Caco-2 (cell line): ENCODE results near the gene RABL6. TPM values are rescaled to one million over a fixed set of nuclear protein-coding genes. Genes with fewer than 3 reads are reported as not detected.

Experiments
- BruUV-seq: library from RNA; stranded (reverse); fragments of 400-500 nt; replicated peaks from 2 replicates; lab custom pipeline; 2021; lab: Mats Ljungman, UMichigan
- CTCF ChIA-PET: fragments of 300-600 bp; sonication (Branson Sonifier 250); formaldehyde crosslinking; loops from one replicate; lab custom pipeline; 2022; ENCODE audit warnings: antibody characterized with exemption; lab: Charles Lee
- POLR2A ChIA-PET: fragments of 300-600 bp; sonication (Branson Sonifier 250); formaldehyde crosslinking; loops from one replicate; lab custom pipeline; 2022; ENCODE audit warnings: antibody characterized with exemption; lab: Charles Lee
- DNase-seq, 2 experiments: peaks; one replicate each; pipeline versions ENCODE4 v3.0.0 to v3.0.0-alpha.2; 2020 to 2022
- H3K27me3 ChIP-seq: replicated peaks from 2 replicates; pipeline ENCODE4 v1.6.0; 2011; ENCODE audit warnings: low read length; ENCODE audit not compliant: control insufficient read depth, insufficient read depth
- H3K36me3 ChIP-seq: 2 replicates; pipeline ENCODE4 v1.5.1; 2011; ENCODE audit warnings: low read length; ENCODE audit not compliant: control insufficient read depth, insufficient read depth
- H3K4me1 ChIP-seq: fragments of 250-450 bp; sonication (Bioruptor Pico); 2 replicates; pipeline ENCODE4 v1.5.1; 2020; ENCODE audit warnings: mild to moderate bottlenecking
- H3K4me3 ChIP-seq: 2 replicates; pipeline ENCODE4 v1.5.1; 2011; ENCODE audit warnings: low read depth, mild to moderate bottlenecking, control low read depth, low read length
- H3K9me3 ChIP-seq: fragments of 250-450 bp; sonication (Bioruptor Pico); 2 replicates; pipeline ENCODE4 v1.5.1; 2020; ENCODE audit warnings: mild to moderate bottlenecking, moderate library complexity
- H3K27ac Mint-ChIP-seq: one replicate; pipeline ENCODE4 v1.8.0; 2022; ENCODE audit warnings: mixed read lengths; ENCODE audit not compliant: unreplicated experiment
- H3K27me3 Mint-ChIP-seq: one replicate; pipeline ENCODE4 v1.8.0; 2022; ENCODE audit warnings: mixed read lengths; ENCODE audit not compliant: insufficient read depth, unreplicated experiment
- H3K36me3 Mint-ChIP-seq: one replicate; pipeline ENCODE4 v1.8.0; 2022; ENCODE audit warnings: mild to moderate bottlenecking, mixed read lengths; ENCODE audit not compliant: insufficient read depth, unreplicated experiment
- H3K4me1 Mint-ChIP-seq: one replicate; pipeline ENCODE4 v1.8.0; 2022; ENCODE audit warnings: low read depth, mixed read lengths; ENCODE audit not compliant: unreplicated experiment
- H3K4me3 Mint-ChIP-seq: one replicate; pipeline ENCODE4 v1.8.0; 2022; ENCODE audit warnings: mild to moderate bottlenecking, moderate library complexity, mixed read lengths; ENCODE audit not compliant: unreplicated experiment
- H3K9me3 Mint-ChIP-seq: one replicate; pipeline ENCODE4 v1.8.0; 2022; ENCODE audit warnings: mixed read lengths; ENCODE audit not compliant: unreplicated experiment
- CTCF ChIP-seq, 2 experiments: fragments of 200-600 bp in 1 of 2; IDR thresholded peaks; 1 replicate in 1 of 2; 2 replicates in 1 of 2; pipeline versions ENCODE4 v1.5.1 to v1.8.0; 2011 to 2022; ENCODE audit warnings: antibody characterized with exemption in 1 of 2, control low read depth in 1 of 2, inconsistent platforms in 1 of 2, low read depth in 1 of 2, low read length in 1 of 2, mild to moderate bottlenecking in 1 of 2, moderate library complexity in 1 of 2; ENCODE audit not compliant: insufficient read depth in 1 of 2, severe bottlenecking in 1 of 2, unreplicated experiment in 1 of 2
- intact Hi-C: fragments of 100-400 bp; cut with micrococcal nuclease; formaldehyde crosslinking; loops from one replicate; pipeline ENCODE4 v1.10.0; 2022; ENCODE audit not compliant: unreplicated experiment
- microRNA-seq: library from miRNA; unstranded; fragments of <30 nt; microRNA quantifications from one replicate; pipeline ENCODE4 v1.2.0, GENCODE V29; 2022
- total RNA-seq: library from RNA; stranded (reverse); gene quantifications from 2 replicates; pipeline ENCODE4 v1.2.3, GENCODE V29; 2022

The RABL6 gene
- total RNA-seq, 1 experiment from 2014 or later: 138 TPM

- Mint-ChIP-seq H3K4me3 (no peak overlapping the region), H3K9me3 (no peaks in the 10 kb centered on the region), H3K36me3 (peaks cover 35% of the 10 kb centered on the region), H3K4me1 (no peaks in the 10 kb centered on the region), H3K27me3 (no peaks in the 10 kb centered on the region), H3K27ac (no peak overlapping the region)
- CTCF ChIA-PET: no interaction called here
- Histone ChIP-seq H3K36me3 (no peaks in the 10 kb centered on the region; the same call in none of the 2 replicates), H3K27me3 (no peaks in the 10 kb centered on the region), H3K4me3 (no peak overlapping the region), H3K4me1 (peaks cover 9% of the 10 kb centered on the region), H3K9me3 (no peaks in the 10 kb centered on the region)
- intact Hi-C loops: no loop called here
- POLR2A ChIA-PET: no interaction called here
- BruUV-seq: no TSS peak
- TF ChIP-seq CTCF (IDR thresholded peaks at IDR 0.05; ENCODE audit: insufficient read depth in 1 of 2, low read depth in 1 of 2, low read length in 1 of 2, severe bottlenecking in 1 of 2, unreplicated experiment in 1 of 2): no peak
- no peak for DNase-seq
Observed at GRCh38 chr9:136889858-136890257, 82.1 kb downstream of the RABL6 start.

- no peak for DNase-seq
- Mint-ChIP-seq H3K27me3 (no peaks in the 10 kb centered on the region), H3K36me3 (peaks cover 39% of the 10 kb centered on the region), H3K9me3 (no peaks in the 10 kb centered on the region), H3K4me3 (no peak overlapping the region), H3K27ac (no peak overlapping the region), H3K4me1 (no peaks in the 10 kb centered on the region)
- intact Hi-C loops: no loop called here
- Histone ChIP-seq H3K9me3 (no peaks in the 10 kb centered on the region), H3K4me1 (peaks cover 3% of the 10 kb centered on the region; the same call in 1 of the 2 replicates), H3K36me3 (no peaks in the 10 kb centered on the region; the same call in none of the 2 replicates), H3K27me3 (no peaks in the 10 kb centered on the region), H3K4me3 (no peak overlapping the region)
- no peak for TF ChIP-seq CTCF (IDR thresholded peaks at IDR 0.05; ENCODE audit: insufficient read depth in 1 of 2, low read depth in 1 of 2, low read length in 1 of 2, severe bottlenecking in 1 of 2, unreplicated experiment in 1 of 2)
- no TSS peak for BruUV-seq
- POLR2A ChIA-PET: no interaction called here
- CTCF ChIA-PET: no interaction called here
Observed at GRCh38 chr9:136890661-136891060, 82.9 kb downstream of the RABL6 start.

Small RNA genes within 50 kb of the gene (microRNA-seq; reads per million reads assigned to microRNA genes)
- gene MIR4292 (not detected), gene MIR4479 (0.93 reads per million)

Other genes with a start within 250 kb of the RABL6 start
- gene EGFL7, start 145.0 kb upstream of the RABL6 start, total RNA-seq: 30.2 and 30.4 TPM in 2 replicates
- 68.7 and 77.1 TPM in 2 replicates for gene AGPAT2, start 120.5 kb upstream of the RABL6 start, total RNA-seq
- 40.4 and 40.6 TPM in 2 replicates for gene DIPK1B, start 95.4 kb upstream of the RABL6 start, total RNA-seq
- not detected in 2 replicates for gene LCN10, start 65.0 kb upstream of the RABL6 start, total RNA-seq
- not detected in 2 replicates for gene LCN6, start 59.4 kb upstream of the RABL6 start, total RNA-seq
- not detected in 2 replicates for gene LCN8, start 49.7 kb upstream of the RABL6 start, total RNA-seq
- gene LCN15, start 43.4 kb upstream of the RABL6 start, total RNA-seq: not detected in 2 replicates
- gene TMEM141, start 16.6 kb upstream of the RABL6 start, total RNA-seq: 107 and 122 TPM in 2 replicates
- 4.2 and 5.8 TPM in 2 replicates for gene CCDC183, start 11.6 kb upstream of the RABL6 start, total RNA-seq
- 3.6 and 4.2 TPM in 2 replicates for gene AJM1, start 34.5 kb downstream of the RABL6 start, total RNA-seq
- gene PHPT1, start 41.5 kb downstream of the RABL6 start, total RNA-seq: 103 and 105 TPM in 2 replicates
- 8.8 and 10.8 TPM in 2 replicates for gene MAMDC4, start 44.4 kb downstream of the RABL6 start, total RNA-seq
- 429 and 476 TPM in 2 replicates for gene EDF1, start 58.4 kb downstream of the RABL6 start, total RNA-seq
- 41.7 and 50.0 TPM in 2 replicates for gene TRAF2, start 78.6 kb downstream of the RABL6 start, total RNA-seq
- gene FBXW5, start 136.8 kb downstream of the RABL6 start, total RNA-seq: 66.8 and 76.1 TPM in 2 replicates
- gene C8G, start 137.3 kb downstream of the RABL6 start, total RNA-seq: 0.77 and 1.3 TPM in 2 replicates
- gene LCN12, start 144.3 kb downstream of the RABL6 start, total RNA-seq: 20.0 and 23.2 TPM in 2 replicates
- not detected in 2 replicates for gene PTGDS, start 169.6 kb downstream of the RABL6 start, total RNA-seq
- not detected in 2 replicates for gene LCNL1, start 175.0 kb downstream of the RABL6 start, total RNA-seq
- 66.2 TPM in 2 replicates for gene PAXX, start 184.5 kb downstream of the RABL6 start, total RNA-seq
- gene CLIC3, start 188.6 kb downstream of the RABL6 start, total RNA-seq: 4.5 and 4.7 TPM in 2 replicates
- 22.6 and 27.3 TPM in 2 replicates for gene ABCA2, start 220.3 kb downstream of the RABL6 start, total RNA-seq
- gene FUT7, start 224.1 kb downstream of the RABL6 start, total RNA-seq: not detected in 2 replicates
- gene NPDC1, start 238.2 kb downstream of the RABL6 start, total RNA-seq: 44.1 and 49.2 TPM in 2 replicates
- gene ENTPD2, start 246.1 kb downstream of the RABL6 start, total RNA-seq: 2.9 and 3.4 TPM in 2 replicates